Amygdala (tissue), 56 donors: ENCODE data around the gene DOCK4.

Source experiments
- DNase-seq, 56 donors: peaks; one replicate each; lab custom pipeline; 2025; lab: John Stamatoyannopoulos, UW

DOCK4 gene

DNA sequence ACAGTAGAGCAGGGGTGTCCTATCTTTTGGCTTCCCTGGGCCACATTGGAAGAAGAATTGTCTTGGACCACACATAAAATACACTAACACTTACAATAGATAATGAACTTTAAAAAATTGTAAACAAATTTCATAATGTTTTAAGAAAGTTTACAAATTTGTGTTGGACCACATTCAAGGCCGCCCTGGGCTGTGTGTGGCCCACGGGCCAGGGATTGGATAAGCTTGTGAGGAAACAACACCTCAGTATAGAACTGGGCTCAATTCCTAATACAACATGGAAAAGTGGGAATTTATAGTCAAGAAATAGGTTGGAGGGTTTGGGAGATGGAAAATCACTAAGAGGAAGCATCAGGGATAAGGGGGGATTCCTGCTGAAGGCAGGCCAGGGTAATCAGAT, 18.0 kb upstream of the DOCK4 start:
- DNase-seq, result no peak

DNA sequence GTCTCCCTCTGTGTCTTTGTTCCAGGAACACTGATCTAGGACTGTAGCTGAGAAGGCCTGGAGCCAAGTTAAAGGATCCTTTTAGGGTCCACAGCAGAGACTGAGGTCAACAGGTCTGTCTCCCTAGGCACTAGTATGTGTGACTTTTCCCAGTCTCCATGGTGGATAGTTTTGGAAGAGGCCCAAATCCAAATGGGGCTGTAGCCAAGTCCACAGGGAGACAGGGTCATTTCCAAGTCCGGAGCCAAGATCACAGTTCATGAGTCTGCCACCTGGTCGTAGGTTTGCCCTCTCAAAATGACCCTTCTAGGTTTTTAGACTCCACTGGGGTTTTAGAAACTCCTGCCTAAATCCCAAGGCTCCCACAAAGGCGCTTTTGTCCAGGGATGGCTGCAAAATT, 17.1 kb upstream of the DOCK4 start:
- DNase-seq, result no peak

DNA sequence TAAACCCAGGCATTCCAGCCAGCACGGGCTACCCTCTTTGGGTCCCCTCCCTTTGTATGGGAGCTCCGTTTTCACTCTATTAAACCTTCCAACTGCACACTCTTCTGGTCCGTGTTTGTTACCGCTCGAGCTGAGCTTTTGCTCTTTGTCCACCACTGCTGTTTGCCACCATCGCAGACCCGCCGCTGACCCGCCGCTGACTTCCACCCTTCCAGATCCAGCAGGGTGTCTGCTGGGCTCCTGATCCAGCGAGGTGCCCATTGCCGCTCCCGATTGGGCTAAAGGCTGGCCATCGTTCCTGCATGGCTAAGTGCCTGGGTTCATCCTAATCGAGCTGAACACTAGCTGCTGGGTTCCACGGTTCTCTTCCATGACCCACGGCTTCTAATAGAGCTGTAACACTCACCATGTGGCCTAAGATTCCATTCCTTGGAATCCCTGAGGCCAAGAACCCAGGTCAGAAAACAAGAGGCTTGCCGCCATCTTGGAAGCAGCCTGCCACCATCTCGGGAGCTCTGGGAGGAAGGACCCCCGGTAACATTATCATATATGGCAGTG, 14.8 kb upstream of the DOCK4 start:
- DNase-seq, result no peak

DNA sequence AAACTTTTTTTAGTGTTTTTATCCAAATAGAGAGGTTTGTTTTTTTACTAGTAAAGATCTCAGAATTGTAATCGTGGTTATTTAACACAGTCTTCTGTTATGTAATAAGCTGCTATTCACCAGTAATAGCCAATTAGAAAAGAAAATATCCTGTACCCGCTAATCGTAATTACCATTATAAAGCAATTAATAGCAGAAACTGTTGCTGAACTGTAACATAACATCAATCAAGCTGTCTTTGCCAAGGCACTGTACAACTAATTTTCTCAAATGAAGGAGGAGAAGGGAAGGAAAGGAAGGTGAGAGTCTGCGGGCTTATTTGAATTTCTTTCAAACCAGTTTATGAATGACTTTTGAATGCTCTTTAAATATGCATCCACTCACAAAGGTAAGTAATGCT, 9.6 kb upstream of the DOCK4 start:
- no peak for DNase-seq

DNA sequence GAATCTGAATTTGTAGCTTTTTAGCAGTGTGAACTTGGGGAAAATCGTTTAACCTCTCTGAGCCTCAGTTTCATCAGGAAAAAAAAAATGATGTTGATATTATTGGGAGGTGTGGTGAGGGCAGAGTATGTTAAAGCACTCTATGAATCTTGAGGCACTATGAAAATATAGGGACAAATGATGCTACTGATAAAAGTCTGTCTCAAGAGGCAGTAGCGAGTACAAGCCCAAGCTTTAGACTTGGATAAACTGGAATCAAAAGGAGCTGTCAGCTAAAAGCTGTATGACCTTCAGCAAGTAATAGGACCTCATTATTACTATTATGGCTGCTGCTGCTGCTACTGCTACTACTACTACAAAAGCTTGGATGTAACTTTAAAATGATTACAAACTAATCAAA, 8.7 kb upstream of the DOCK4 start:
- no peak for DNase-seq

DNA sequence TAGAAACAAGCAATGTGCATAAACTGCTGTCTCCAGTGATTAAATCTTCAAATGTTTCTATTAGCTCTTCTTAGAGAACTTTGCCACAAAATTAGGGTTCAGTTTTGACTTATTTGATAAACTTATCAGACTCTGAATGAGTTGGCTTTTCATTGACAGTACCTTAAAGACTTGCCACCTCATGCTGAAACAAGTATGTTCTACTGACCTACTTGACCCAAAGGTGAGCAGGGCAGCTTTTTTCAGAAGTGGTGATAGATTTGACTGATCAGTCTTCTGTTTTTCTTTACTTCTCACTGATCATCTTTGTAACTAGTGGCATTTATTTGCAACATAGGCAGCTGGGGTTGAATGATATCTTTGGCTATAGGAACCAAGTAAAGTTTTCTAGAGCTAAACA, 8.1 kb upstream of the DOCK4 start:
- no peak for DNase-seq

DNA sequence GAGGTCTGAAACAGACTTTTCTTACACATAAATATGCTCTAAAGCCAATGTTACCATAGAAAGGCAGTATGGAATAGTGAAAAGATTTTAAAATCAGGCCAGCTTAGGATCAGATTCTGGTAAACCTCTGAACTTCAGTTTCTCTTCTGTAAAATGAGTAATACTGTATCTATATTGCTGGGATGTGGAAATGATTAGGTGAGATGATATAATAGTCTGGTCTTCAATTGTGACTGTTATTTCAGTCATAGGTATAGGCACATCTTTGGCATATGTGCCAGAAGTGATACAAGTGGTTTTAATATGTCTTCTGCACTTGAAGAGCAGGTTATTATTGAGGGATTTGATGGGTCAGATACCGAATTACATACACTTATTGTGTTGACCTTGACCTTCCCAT, 7.5 kb upstream of the DOCK4 start:
- no peak for DNase-seq

DNA sequence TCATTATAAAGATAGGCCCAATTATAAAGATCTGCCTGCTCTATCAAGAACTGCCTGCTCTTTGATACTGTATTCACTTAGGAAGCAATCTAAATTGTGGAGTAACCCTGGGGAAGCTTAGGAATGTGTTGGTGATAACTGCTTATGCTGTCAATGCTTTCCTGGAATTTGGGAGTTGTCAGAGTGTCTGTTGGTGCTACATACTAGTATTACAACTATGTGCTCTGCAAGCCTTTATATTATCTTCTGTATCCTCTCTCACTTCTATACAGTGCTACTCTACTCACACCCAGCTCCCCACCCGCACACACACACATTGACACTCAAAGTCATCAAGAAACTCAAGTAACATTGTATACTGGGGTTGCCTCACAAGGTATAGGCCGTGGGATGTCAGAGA, 6.4 kb upstream of the DOCK4 start:
- no peak for DNase-seq

DNA sequence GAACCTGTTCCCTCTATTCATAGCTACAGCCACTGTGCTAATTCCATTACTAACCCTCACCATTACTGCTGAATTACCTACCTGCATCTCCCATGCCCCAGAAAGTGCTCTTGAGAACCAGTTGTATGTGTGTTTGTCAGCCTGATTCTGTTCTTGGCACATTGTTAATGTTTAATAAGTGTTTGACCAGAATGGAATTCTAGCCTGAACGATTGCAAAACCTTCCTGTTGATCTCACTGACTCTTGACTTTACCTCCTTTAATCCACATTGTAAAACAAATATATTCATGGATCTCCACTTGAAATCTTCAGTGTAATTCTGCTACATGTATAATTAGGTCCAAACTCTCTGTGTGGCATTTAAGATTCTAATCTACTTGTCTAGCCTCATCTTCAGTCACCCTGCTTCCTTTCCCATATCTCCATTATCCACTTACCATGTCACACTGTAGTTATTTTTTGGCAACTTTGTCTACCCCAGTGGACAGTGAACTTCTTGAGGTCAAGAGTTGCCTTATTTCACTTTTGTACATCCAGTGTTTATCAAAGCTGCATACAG, 5.2 kb upstream of the DOCK4 start:
- DNase-seq, result no peak

DNA sequence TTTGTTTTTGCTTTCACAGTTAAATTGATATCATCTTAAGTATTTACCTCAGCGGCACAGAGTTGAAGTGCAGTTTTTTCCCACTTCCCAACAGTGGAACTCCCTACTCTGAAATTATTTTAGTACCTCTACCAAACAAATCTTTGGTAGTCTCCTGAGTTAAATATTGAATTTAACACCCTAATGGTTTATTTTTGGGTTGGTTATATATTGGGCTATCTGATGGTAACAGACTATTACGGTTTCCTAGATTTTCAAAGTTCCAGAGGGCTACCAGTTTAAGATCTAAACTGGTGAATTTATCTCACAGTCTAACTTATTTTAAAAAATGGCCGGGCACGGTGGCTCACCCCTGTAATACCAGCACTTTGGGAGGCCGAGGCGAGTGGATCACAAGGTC, 1.6 kb upstream of the DOCK4 start:
- no peak for DNase-seq

DNA sequence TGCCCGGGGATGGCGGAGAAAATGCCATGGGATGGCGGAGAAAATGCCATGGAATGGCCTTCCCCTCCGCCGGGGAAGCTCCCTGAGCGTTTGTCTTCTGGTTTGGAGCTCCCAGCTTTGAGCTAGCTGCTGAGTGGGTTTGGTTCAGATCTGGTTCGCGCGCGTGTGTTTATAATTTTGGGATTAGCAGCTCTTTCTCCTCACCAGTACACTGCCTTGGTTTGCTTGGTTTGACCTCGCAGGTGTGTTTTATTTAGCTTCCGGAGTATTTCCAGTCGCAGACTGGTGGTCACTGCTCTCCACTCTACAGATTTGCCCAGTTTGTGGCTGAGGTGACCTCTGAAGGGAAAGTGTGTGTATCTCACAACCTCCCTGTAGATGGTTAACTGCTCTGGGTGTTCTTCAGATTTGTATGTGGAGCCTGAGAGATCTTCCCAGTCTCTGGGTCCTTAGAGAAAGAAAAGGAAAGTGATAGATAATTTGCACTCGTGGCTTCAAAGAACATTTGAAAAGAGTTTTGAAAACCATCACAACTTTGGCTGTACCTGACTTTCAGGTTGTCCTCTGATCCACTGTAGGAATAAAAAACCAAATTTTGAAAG, 893 bp upstream of the DOCK4 start:
- peak in 5 of 56 donors; percentile 26 to 63 (median 55) for DNase-seq

DNA sequence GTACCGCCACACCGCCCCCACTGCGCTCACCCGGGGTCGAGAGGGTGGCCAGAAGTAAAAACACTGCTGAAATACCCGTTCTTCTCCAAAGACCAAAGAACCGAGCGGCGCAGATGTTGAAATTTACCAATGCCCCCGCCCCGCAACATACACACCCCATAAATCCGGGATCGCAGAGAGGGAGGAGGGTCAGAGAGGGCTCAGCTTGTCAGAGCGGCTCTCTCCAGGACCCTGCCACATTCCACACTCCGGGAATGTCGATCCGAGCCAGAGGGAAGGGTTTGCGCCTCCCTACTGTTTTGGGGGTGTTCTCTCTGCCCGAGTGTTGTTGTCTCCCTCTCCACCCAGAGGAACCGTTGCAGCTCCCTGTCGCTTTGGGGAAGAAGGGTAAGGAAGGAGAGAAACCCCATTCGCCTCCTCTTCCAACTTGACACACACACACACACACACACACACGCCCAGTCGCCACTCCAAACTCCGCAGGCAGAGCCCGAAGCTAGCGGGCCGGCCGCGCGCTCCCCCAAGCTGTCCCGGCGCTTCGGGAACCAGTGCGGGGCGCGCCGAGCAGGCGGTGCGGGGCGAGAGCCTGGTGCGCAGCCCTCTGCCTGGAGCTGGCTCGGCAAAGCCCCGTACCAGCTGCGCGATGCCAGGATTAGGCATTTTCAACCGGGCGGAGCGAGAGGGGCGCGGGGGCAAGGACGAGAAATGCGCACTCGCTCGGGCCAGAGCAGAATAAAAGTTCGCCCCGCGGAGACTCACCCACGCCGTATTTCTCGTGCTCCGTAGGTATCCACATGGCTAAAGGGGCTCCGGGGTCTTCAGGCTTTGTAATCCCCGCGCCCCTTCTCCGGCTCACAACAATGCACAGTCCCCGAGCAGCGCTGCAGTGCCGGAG, 609 bp downstream of the DOCK4 start:
- DNase-seq, result peak in 45 of 56 donors; percentile 19 to 77 (median 60)

DNA sequence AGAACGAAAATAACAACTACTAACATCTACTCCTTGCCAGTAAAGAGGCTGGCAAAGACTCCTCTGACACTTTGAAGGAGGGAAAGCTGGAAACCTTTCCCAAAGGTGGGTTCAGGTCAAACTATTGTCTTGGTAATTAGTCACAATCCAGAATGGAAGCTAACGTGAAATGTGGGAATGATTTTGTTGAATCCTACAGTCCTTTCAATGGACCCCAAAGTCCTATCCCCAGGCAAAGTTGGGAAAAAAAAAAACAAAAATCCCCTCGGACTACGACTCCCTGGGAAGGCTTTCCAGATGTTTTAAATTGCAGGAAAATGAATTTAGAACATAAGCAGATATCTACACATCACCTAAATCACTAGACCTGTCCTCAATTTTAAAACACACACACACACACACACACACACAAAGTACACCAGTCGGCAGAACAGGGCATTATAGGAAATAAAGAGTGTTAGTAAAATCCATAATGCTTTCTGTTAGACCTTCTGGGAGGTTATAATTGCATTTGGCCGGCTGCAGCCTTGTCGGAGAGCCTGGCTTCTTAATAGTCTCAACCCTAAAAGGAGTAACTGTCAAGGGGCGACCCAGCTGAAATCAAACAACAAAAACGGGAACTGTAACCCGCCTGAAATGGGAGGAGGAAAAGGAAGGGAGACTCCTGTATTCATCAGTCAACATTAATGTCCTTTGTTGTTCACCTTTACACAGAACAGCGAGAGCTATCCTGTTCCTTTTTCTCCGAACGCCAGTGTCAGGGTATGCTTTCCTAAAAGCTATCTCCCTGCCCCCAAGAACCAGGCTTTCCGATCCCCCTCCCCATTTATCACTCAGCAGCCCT, 1.5 kb downstream of the DOCK4 start:
- peak in 1 of 56 donors; percentile 61 for DNase-seq

DNA sequence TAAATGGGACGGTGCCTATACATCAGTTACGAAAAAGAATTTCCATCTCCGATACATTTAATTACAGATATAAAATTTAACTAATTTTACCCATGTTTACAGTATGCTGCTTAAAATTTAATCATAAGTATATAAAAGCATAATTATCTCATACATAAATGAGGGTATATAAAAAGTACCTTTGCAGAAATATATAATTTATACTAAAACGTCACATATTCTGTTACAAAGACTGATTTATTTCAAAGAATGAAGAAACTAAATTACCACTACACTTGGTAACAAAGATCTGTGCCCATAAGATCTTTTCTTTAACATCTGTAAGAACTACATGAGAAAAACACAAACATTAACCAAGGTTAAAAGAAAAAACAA, 2.8 kb downstream of the DOCK4 start:
- no peak for DNase-seq

DNA sequence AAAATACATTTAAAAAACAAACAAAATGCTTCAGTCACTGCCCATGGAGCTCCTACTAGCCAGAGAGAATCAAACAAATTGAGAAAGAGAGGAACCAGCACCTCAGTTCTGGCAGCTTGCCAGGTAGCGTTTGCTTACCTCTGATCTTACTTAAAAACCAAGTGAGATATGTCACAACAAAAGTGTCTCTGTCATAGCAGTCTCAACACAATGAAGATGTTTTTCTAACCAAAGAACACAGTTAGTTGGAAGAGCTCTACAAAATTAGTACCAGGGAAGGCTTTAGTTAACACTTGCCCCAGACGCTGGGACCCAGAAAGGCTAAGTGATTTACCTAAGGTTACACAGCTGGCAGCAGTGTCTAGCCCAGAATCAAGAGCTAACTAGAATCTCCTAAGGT, 3.4 kb downstream of the DOCK4 start:
- peak in 6 of 56 donors; percentile 9 to 43 (median 29) for DNase-seq

DNA sequence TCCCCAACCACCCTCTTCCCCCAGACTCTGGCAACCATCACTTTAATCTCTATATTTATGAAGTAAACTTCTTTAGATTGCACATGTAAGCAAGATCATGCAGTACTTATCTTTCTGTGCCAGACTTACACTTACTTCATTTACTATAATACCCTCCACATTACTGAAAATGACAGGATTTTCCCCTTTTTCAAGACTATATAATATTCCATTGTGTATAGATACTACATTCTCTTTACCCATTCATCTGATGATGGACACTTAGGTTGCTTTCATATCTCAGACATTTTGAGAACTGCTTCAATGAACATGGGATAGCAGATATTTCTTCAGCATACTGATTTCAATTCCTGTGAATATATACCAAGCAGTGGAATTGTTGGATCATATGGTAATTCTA, 4.4 kb downstream of the DOCK4 start:
- no peak for DNase-seq

DNA sequence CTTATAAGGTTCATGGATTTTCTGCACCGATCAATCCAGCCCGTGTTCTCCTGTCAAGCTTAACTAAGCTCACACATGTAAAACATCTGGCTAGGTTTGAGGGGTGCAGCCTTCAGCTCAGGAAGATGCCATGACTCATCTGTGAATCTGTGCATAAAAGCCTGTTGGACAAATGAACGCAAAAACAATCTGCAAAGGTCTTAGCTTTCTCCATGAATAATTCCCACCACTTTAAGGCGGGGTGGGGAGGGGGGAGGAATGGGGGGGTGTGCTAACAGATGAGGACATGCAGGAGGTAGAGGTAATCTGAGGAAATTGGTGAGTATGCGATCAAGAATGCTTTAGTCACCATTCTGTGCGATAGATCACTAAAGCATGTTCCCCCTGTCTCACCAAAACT, 4.8 kb downstream of the DOCK4 start:
- DNase-seq, result no peak

DNA sequence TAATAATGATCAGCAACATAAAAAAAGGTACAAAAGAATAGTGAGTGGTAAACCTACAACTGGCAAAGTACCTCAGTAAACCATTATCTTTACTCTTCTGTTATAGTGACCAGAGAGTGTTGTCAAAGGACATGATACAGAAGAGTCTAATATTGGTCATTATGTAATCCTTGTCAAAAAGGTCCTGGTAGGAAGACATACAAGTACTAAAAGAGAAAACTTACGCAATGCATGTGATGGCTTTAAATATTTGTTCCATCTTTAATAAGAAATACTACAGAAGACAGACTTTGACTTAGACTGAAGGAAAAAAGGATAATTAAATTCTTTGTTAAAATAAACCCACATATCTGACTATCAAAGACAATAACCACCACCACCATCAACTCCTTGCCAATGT, 6.5 kb downstream of the DOCK4 start:
- no peak for DNase-seq

DNA sequence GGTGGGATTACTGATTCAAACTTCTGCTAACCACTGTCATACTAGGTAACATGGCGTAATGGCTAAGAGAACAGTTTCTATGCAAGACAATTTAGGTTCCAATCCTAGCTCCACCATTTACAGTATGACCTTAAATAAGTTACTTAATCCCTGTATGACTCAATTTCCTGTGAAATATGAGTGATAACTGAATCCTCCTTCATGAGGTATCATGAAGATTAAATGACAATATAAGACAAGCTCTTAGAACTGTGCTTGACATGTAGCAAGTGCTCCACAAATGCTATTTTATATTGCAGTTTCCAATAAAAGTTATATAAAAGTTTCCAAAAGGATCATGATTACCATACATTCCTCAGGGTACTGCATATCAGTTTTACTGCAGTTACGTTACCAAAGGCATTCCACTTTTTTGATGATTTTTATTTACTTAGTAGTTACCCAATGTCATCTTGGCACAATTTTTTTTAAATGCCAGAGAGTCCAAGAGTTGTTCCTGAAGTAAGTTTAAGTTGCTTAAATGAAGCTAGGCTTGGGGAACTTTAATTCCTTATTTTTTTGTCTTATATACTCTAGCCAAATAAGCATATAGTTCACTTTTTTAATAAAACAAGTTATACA, 7.1 kb downstream of the DOCK4 start:
- no peak for DNase-seq

DNA sequence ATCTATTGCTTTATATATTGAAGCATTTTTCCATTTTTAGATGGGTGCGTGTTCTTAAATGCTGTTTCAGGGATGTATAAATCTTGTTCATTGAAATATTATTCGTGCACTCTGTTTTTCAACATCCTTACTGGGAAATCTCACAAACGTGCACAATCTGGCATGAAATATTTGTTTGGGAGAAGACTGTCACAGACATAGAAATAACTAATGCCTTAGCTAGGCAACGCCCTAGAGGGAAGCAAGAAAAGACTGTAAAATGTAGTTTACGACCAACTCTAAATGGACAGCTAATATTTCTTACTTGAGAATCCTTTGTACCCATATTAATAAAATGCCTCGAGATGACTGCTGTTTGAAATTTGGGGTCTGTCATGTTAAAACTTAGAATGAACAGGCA, 8.9 kb downstream of the DOCK4 start:
- no peak for DNase-seq
